Endothelial cell of umbilical vein (primary cell): ENCODE measurements around the gene WWC1. TPM values are rescaled to one million over a fixed set of nuclear protein-coding genes. Genes with fewer than 3 reads are reported as not detected.

Source experiments
- BruUV-seq: library from RNA; stranded (reverse); fragments of 400-500 nt; replicated peaks from 2 replicates; lab custom pipeline; 2021; lab: Mats Ljungman, UMichigan
- CTCF ChIA-PET: fragments of 300-600, 350-600 bp; sonication (Branson Sonifier 250); formaldehyde crosslinking; loops from one replicate; lab custom pipeline; 2021; ENCODE audit warnings: antibody characterized with exemption, inconsistent platforms; lab: Charles Lee
- POLR2A ChIA-PET: fragments of 300-600, 350-600 bp; sonication (Branson Sonifier 250); formaldehyde crosslinking; loops from one replicate; lab custom pipeline; 2021; ENCODE audit warnings: antibody characterized with exemption, inconsistent platforms; lab: Charles Lee
- DNase-seq: peaks from one replicate; pipeline ENCODE4 v3.0.0-alpha.2; 2011; ENCODE audit warnings: low read depth, low spot score
- FAIRE-seq: peaks from 2 replicates; lab custom pipeline; 2011; peaks lifted over from hg19 to GRCh38; lab: Jason Lieb, UNC
- H2AFZ ChIP-seq: 2 replicates; pipeline ENCODE4 v1.6.0; 2012; ENCODE audit warnings: low read depth, low read length, control low read depth, inconsistent platforms
- H3K27ac ChIP-seq: 2 replicates; pipeline ENCODE4 v1.5.1; 2011; ENCODE audit warnings: low read depth, mild to moderate bottlenecking, control low read depth, low read length, moderate library complexity; ENCODE audit not compliant: insufficient read depth
- H3K27me3 ChIP-seq, 2 experiments: 2 replicates each; pipeline versions ENCODE4 v1.6.0 to v1.6.1; 2011; ENCODE audit warnings: low read length in 2 of 2, mixed read lengths in 1 of 2; ENCODE audit not compliant: control insufficient read depth in 2 of 2, insufficient read depth in 2 of 2
- H3K36me3 ChIP-seq, 2 experiments: 2 replicates in 1 of 2; 3 replicates in 1 of 2; pipeline ENCODE4 v1.5.1; 2011; ENCODE audit warnings: low read length in 2 of 2, mild to moderate bottlenecking in 1 of 2, moderate library complexity in 1 of 2; ENCODE audit not compliant: control insufficient read depth in 2 of 2, insufficient read depth in 2 of 2; ENCODE audit errors: extremely low read depth in 1 of 2
- H3K4me1 ChIP-seq: 3 replicates; pipeline ENCODE4 v1.5.1; 2011; ENCODE audit warnings: mild to moderate bottlenecking, low read length; ENCODE audit not compliant: control insufficient read depth, insufficient read depth; ENCODE audit errors: extremely low read depth
- H3K4me2 ChIP-seq: 2 replicates; pipeline ENCODE4 v1.6.1; 2011; ENCODE audit warnings: low read length, control low read depth, mixed read lengths; ENCODE audit not compliant: insufficient read depth
- H3K4me3 ChIP-seq, 3 experiments: fragments of 200-600 bp in 1 of 3; sonication (generic), shearing (Covaris generic) in 1 of 3; replicated peaks in 1 of 3; 2 replicates each; pipeline ENCODE4 v1.5.1; 2011 to 2016; ENCODE audit warnings: control low read depth in 3 of 3, low read length in 3 of 3, mild to moderate bottlenecking in 2 of 3, inconsistent platforms in 1 of 3, low read depth in 1 of 3, moderate library complexity in 1 of 3; ENCODE audit not compliant: insufficient read depth in 1 of 3
- H3K79me2 ChIP-seq: 2 replicates; pipeline ENCODE4 v1.6.0; 2012; ENCODE audit warnings: low read length, inconsistent platforms; ENCODE audit not compliant: control insufficient read depth, insufficient read depth
- H3K9ac ChIP-seq: replicated peaks from 2 replicates; pipeline ENCODE3; 2011; ENCODE audit warnings: low read length, control low read depth; ENCODE audit not compliant: insufficient read depth; ENCODE audit errors: extremely low read depth
- H3K9me1 ChIP-seq: replicated peaks from 3 replicates; pipeline ENCODE4 v1.6.0; 2011; ENCODE audit warnings: mild to moderate bottlenecking, low read length; ENCODE audit not compliant: control insufficient read depth, insufficient read depth; ENCODE audit errors: extremely low read depth
- H3K9me3 ChIP-seq: replicated peaks from 2 replicates; pipeline ENCODE4 v1.5.1; 2012; ENCODE audit warnings: low read length, inconsistent platforms; ENCODE audit not compliant: control insufficient read depth, insufficient read depth
- H4K20me1 ChIP-seq: replicated peaks from 2 replicates; pipeline ENCODE3; 2011; ENCODE audit warnings: mild to moderate bottlenecking, low read length; ENCODE audit not compliant: control insufficient read depth, insufficient read depth; ENCODE audit errors: extremely low read depth
- FOS ChIP-seq: IDR thresholded peaks from 2 replicates; pipeline ENCODE4 v1.6.1; 2011; ENCODE audit warnings: mild to moderate bottlenecking, low read length, moderate library complexity, borderline replicate concordance; ENCODE audit not compliant: insufficient read depth
- GATA2 ChIP-seq: IDR thresholded peaks from 2 replicates; pipeline ENCODE4 v1.7.0; 2011; ENCODE audit warnings: low read depth, mild to moderate bottlenecking, moderate library complexity, mixed read lengths, low read length; ENCODE audit not compliant: insufficient read length, insufficient read depth
- JUN ChIP-seq: IDR thresholded peaks from 2 replicates; pipeline ENCODE4 v1.6.1; 2011; ENCODE audit warnings: borderline replicate concordance, low read depth; ENCODE audit not compliant: insufficient read length, insufficient read depth
- MAX ChIP-seq: IDR thresholded peaks from 2 replicates; pipeline ENCODE4 v1.6.1; 2011; ENCODE audit not compliant: insufficient read depth, insufficient read length
- MYC ChIP-seq: IDR thresholded peaks from one replicate; pipeline ENCODE4 v1.6.1; 2011; ENCODE audit warnings: mild to moderate bottlenecking, low read depth, low read length
- POLR2A ChIP-seq: IDR thresholded peaks from 2 replicates; pipeline ENCODE4 v1.6.1; 2012; ENCODE audit warnings: low read depth, mild to moderate bottlenecking, control low read depth, low read length
- POLR2AphosphoS5 ChIP-seq: IDR thresholded peaks from 2 replicates; pipeline ENCODE4 v1.6.1; 2012; ENCODE audit warnings: low read depth, mild to moderate bottlenecking, control low read depth, low read length, moderate library complexity; ENCODE audit not compliant: insufficient read depth
- dilution Hi-C: fragments of 300-500 bp; cut with MboI; formaldehyde crosslinking; loops from one replicate; pipeline ENCODE4 v1.15.0; 2019; ENCODE audit warnings: low sequenced_read_pairs; ENCODE audit not compliant: extremely low pct_ligation_motif_present
- intact Hi-C: fragments of 100-400 bp; cut with micrococcal nuclease; formaldehyde crosslinking; loops from one replicate; pipeline ENCODE4 v1.10.0; 2022
- polyA plus RNA-seq, 4 experiments: library from polyadenylated mRNA; depleted of rRNA in 3 of 4; stranded (reverse) in 3 of 4; unstranded in 1 of 4; fragments of >200 nt; gene quantifications; 2 replicates each; pipeline versions ENCODE4 v1.2.1 to v1.2.3, GENCODE V29; 2011 to 2012; ENCODE audit warnings: missing spikeins in 1 of 4
- total RNA-seq: library from RNA; stranded (reverse); gene quantifications from 2 replicates; pipeline ENCODE4 v1.2.3, GENCODE V29; 2021
- TF ChIP-seq, protein P1 (sequence below), 2 donors: IDR thresholded peaks; 1 replicate in 1 of 2; 2 replicates in 1 of 2; pipeline ENCODE4 v1.5.1; 2011; ENCODE audit warnings: low read length in 2 of 2, mild to moderate bottlenecking in 2 of 2, moderate library complexity in 2 of 2, control low read depth in 1 of 2, inconsistent platforms in 1 of 2, low read depth in 1 of 2; ENCODE audit not compliant: insufficient read depth in 1 of 2; ENCODE audit errors: extremely low read depth in 1 of 2

Gene WWC1
- total and polyA plus RNA-seq, 2 donors (not counting 3 experiments of a cell fraction or from before 2014, with no cell fraction given): 0.03 to 0.91 TPM

DNA sequence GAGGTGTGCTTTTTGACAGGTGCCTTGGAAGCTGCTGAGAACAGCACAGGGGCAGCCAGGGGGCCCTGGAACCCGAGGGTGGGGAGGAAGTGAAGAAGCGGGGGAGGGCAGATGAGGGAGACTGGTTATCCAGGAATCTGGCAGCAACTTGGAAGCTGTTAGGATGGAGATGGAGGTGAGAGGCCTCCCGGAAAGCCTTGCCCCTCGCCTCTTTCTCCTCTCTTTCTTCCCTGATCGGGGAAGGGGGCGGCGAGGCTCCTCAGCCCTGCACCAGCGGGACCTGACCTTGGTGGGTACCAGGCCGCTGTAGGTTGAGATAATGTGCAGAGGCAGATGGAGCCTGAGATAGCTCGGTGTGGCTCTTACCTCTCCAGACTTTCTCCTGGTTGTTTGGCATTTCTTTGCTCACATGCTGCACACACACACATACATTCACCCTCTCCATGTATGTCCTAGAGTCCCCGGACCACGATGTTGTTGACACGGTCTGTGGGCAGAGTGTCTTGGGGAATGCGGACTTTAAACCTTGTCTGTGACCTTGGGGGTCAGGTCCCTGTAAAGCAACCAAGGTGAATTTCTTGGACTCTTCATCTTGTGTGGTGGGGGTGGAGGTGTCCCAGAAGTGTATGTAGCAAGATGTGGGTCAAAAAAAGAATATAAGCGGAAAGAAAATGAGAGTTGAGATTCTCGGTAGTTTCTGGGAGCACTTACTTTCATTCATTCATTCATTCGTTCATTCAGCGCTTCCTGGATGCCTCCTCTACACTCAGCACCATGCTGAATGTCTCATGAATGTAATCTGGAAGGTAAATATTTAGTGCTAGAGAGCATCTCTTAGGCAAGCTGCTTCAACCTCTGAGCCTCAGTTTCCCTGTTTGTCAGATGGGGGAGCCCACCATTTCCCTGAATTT, 1.6 kb downstream of the WWC1 start:
- Histone ChIP-seq H3K9me1 (no peaks in the 10 kb centered on the region), H3K4me2 (no peak overlapping the region)
- POLR2A ChIA-PET: interaction anchor here (0.7 kb wide), 1 partner anchor 703 kb away, joined by 4 read pairs; no protein-coding TSS in a partner anchor

GRCh38 chr5:168295574-168296201, 4.2 kb downstream of the WWC1 start:
- Histone ChIP-seq H3K9ac (no peak overlapping the region), H3K27ac (no peak overlapping the region), H3K79me2 (no peaks in the 10 kb centered on the region), H3K27me3 (peaks cover 8 to 15% of the 10 kb centered on the region in 2 experiments), H3K36me3 (no peaks in the 10 kb centered on the region), H3K4me2 (no peak overlapping the region), H3K9me3 (no peaks in the 10 kb centered on the region), H4K20me1 (no peaks in the 10 kb centered on the region), H3K4me3 (no peak overlapping the region), H3K4me1 (peaks cover 3% of the 10 kb centered on the region), H2AFZ (no peak overlapping the region), H3K9me1 (no peaks in the 10 kb centered on the region)
- DNase-seq: no peak
- intact Hi-C loops: no loop called here
- POLR2A ChIA-PET: no interaction called here
- CTCF ChIA-PET: no interaction called here
- BruUV-seq: no TSS peak
- FAIRE-seq: no peak
- dilution Hi-C loops: no loop called here
- TF ChIP-seq, protein P1, sequence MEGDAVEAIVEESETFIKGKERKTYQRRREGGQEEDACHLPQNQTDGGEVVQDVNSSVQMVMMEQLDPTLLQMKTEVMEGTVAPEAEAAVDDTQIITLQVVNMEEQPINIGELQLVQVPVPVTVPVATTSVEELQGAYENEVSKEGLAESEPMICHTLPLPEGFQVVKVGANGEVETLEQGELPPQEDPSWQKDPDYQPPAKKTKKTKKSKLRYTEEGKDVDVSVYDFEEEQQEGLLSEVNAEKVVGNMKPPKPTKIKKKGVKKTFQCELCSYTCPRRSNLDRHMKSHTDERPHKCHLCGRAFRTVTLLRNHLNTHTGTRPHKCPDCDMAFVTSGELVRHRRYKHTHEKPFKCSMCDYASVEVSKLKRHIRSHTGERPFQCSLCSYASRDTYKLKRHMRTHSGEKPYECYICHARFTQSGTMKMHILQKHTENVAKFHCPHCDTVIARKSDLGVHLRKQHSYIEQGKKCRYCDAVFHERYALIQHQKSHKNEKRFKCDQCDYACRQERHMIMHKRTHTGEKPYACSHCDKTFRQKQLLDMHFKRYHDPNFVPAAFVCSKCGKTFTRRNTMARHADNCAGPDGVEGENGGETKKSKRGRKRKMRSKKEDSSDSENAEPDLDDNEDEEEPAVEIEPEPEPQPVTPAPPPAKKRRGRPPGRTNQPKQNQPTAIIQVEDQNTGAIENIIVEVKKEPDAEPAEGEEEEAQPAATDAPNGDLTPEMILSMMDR (IDR thresholded peaks at IDR 0.05; ENCODE audit: extremely low read depth in 1 of 2, insufficient read depth in 1 of 2, low read depth in 1 of 2, low read length in 2 of 2): no peak
- TF ChIP-seq MAX: no peak
- no peak for TF ChIP-seq POLR2AphosphoS5
- no peak for TF ChIP-seq POLR2A
- no peak for TF ChIP-seq GATA2

More for the DNA sequence above, 1.6 kb downstream of the WWC1 start:
- CTCF ChIA-PET: interaction anchor here (1.4 kb wide), 1 partner anchor 73 kb away, joined by 3 read pairs; no protein-coding TSS in a partner anchor
- dilution Hi-C loops: no loop called here
- Histone ChIP-seq H3K79me2 (no peaks in the 10 kb centered on the region), H3K9ac (no peak overlapping the region), H3K27ac (no peak overlapping the region), H3K4me3 (no peak overlapping the region), H3K4me1 (peaks cover 3% of the 10 kb centered on the region), H3K27me3 (peaks cover 8 to 16% of the 10 kb centered on the region in 2 experiments), H3K36me3 (no peaks in the 10 kb centered on the region), H3K9me3 (no peaks in the 10 kb centered on the region), H4K20me1 (no peaks in the 10 kb centered on the region), H2AFZ (no peak overlapping the region)
- FAIRE-seq (no peak), DNase-seq (no peak)
- TF ChIP-seq JUN (no peak), MAX (no peak), POLR2AphosphoS5 (no peak), GATA2 (no peak), MYC (no peak), FOS (no peak)
- intact Hi-C loops: no loop called here
- no TSS peak for BruUV-seq
